ENCODE measurements around the gene REEP1.

- no peak for TF ChIP-seq CTCF (optimal IDR thresholded peaks at IDR 0.05 in 1 of 3, IDR thresholded peaks at IDR 0.05 in 1 of 3, conservative IDR thresholded peaks at IDR 0.05 in 1 of 3; ENCODE audit: extremely low read depth in 1 of 3, insufficient read depth in 2 of 3, low read length in 3 of 3)
- TF ChIP-seq EZH2 (IDR thresholded peaks at IDR 0.05; ENCODE audit: low read length), result no peak
Measured at GRCh38 chr2:86219896-86220295, 117.5 kb downstream of the REEP1 start.

All from keratinocyte (primary cell).